ENCODE measurements around the gene RGS3. TPM values are rescaled to one million over a fixed set of nuclear protein-coding genes. Genes with fewer than 3 reads are reported as not detected.

Gene RGS3
- total and polyA plus RNA-seq, 2 of the 13 experiments (the other 11 are each of a cell fraction or from before 2014, with no cell fraction given) = 17.1 to 28.8 TPM

DNA sequence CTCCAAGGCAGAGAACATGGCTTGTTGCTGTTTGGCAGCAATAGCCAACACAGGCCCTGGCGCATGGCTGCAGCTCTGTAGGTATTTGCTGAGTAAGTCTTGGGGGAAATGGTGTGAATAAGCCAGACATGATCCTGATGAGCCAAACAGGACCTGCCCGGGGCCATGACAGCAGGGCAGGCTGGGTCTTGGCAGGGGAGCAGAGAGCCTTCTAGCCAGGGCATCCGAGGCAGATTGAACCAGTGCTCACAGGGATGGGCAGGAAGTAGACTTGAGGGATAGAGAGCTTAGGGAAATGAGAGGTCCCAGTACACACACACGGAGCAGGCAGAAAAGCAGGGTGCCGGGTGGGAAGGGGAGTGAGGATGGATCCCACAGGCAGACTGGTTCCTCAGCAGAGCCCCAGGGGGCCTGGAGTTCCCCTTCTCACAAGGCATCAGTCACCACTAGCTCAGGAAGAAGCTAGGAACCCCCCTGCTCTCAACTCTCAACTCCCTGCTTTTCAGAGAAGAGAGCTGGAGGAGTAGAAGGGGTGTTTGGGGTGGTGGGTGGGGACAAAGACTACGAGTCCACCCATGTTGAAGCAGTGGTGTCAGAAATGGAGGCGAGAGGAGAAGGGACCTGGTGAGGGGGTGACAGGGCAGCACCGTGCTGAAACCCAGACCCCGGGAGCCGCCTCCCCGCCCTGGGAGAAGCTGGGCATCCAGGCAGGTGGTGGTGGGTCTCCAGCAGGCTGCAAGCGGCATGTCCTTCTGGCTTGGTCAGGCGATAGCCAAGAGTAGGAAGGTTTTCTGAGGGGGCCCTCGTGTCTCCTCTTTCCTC is 111.1 kb downstream of the RGS3 start:
- Histone ChIP-seq H3K4me2 (ENCODE audit: low read depth, low read length) (no peak overlapping the region), H3K36me3 (replicated peaks in 1 of 2; ENCODE audit: control insufficient read depth in 1 of 2, insufficient read depth in 2 of 2, low read length in 2 of 2) (peaks cover 0 to 5% of the 10 kb centered on the region in 2 experiments; a peak in 1 of 5 replicates)

More for the DNA sequence above, 111.1 kb downstream of the RGS3 start:
- no peak overlapping the region for H3K4me3 ChIP-seq (replicated peaks in 1 of 3; ENCODE audit: insufficient read depth in 1 of 3, low read depth in 2 of 3, low read length in 3 of 3)
- whole genome bisulfite sequencing (ENCODE audit: low lambda C conversion rate) = 96% methylated on average over 11 of the region's 14 CpGs
- H3K9me3 ChIP-seq (ENCODE audit: low read length) = no peaks in the 10 kb centered on the region
- peaks cover 35% of the 10 kb centered on the region for H3K4me1 ChIP-seq (ENCODE audit: insufficient read depth, low read length)
- ATAC-seq = no peak
- no peak for DNase-seq (ENCODE audit: low spot score)
- H3K27me3 ChIP-seq (ENCODE audit: control insufficient read depth in 1 of 2, insufficient read depth in 2 of 2, low read length in 2 of 2) = no peaks in the 10 kb centered on the region
- no peak overlapping the region for H3K9ac ChIP-seq (ENCODE audit: insufficient read depth, low read depth, low read length)
- H2AFZ ChIP-seq (ENCODE audit: low read length) = no peak overlapping the region
- no peaks in the 10 kb centered on the region for H4K20me1 ChIP-seq (ENCODE audit: insufficient read depth, low read length)
- H3K79me2 ChIP-seq (ENCODE audit: insufficient read depth, low read length) = peaks cover 2% of the 10 kb centered on the region
- TF ChIP-seq SRSF4 (IDR thresholded peaks at IDR 0.05; ENCODE audit: low read depth, low read length, poor library complexity, severe bottlenecking) = no peak
- TF ChIP-seq ZNF558 (CRISPR knock-in tag; IDR thresholded peaks at IDR 0.05; ENCODE audit: borderline replicate concordance) = no peak
- TF ChIP-seq ZNF468 (CRISPR knock-in tag; IDR thresholded peaks at IDR 0.05) = no peak
- TF ChIP-seq ZNF484 (CRISPR knock-in tag; IDR thresholded peaks at IDR 0.05; ENCODE audit: borderline replicate concordance, low read depth) = no peak
- no peak for TF ChIP-seq RAD21 (CRISPR knock-in tag; IDR thresholded peaks at IDR 0.05)
- TF ChIP-seq ZNF501 (CRISPR knock-in tag; IDR thresholded peaks at IDR 0.05) = no peak
- TF ChIP-seq, protein P1, sequence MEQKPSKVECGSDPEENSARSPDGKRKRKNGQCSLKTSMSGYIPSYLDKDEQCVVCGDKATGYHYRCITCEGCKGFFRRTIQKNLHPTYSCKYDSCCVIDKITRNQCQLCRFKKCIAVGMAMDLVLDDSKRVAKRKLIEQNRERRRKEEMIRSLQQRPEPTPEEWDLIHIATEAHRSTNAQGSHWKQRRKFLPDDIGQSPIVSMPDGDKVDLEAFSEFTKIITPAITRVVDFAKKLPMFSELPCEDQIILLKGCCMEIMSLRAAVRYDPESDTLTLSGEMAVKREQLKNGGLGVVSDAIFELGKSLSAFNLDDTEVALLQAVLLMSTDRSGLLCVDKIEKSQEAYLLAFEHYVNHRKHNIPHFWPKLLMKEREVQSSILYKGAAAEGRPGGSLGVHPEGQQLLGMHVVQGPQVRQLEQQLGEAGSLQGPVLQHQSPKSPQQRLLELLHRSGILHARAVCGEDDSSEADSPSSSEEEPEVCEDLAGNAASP (CRISPR knock-in tag; IDR thresholded peaks at IDR 0.05; ENCODE audit: borderline replicate concordance) = no peak
- TF ChIP-seq GATAD1 (CRISPR knock-in tag; IDR thresholded peaks at IDR 0.05) = no peak
- no peak for TF ChIP-seq CHD2 (IDR thresholded peaks at IDR 0.05; ENCODE audit: low read depth, low read length)
- no peak for TF ChIP-seq HMGA1 (CRISPR knock-in tag; conservative IDR thresholded peaks at IDR 0.05)
- no peak for TF ChIP-seq KAT7 (CRISPR knock-in tag; IDR thresholded peaks at IDR 0.05; ENCODE audit: borderline replicate concordance)
- TF ChIP-seq, protein P2, sequence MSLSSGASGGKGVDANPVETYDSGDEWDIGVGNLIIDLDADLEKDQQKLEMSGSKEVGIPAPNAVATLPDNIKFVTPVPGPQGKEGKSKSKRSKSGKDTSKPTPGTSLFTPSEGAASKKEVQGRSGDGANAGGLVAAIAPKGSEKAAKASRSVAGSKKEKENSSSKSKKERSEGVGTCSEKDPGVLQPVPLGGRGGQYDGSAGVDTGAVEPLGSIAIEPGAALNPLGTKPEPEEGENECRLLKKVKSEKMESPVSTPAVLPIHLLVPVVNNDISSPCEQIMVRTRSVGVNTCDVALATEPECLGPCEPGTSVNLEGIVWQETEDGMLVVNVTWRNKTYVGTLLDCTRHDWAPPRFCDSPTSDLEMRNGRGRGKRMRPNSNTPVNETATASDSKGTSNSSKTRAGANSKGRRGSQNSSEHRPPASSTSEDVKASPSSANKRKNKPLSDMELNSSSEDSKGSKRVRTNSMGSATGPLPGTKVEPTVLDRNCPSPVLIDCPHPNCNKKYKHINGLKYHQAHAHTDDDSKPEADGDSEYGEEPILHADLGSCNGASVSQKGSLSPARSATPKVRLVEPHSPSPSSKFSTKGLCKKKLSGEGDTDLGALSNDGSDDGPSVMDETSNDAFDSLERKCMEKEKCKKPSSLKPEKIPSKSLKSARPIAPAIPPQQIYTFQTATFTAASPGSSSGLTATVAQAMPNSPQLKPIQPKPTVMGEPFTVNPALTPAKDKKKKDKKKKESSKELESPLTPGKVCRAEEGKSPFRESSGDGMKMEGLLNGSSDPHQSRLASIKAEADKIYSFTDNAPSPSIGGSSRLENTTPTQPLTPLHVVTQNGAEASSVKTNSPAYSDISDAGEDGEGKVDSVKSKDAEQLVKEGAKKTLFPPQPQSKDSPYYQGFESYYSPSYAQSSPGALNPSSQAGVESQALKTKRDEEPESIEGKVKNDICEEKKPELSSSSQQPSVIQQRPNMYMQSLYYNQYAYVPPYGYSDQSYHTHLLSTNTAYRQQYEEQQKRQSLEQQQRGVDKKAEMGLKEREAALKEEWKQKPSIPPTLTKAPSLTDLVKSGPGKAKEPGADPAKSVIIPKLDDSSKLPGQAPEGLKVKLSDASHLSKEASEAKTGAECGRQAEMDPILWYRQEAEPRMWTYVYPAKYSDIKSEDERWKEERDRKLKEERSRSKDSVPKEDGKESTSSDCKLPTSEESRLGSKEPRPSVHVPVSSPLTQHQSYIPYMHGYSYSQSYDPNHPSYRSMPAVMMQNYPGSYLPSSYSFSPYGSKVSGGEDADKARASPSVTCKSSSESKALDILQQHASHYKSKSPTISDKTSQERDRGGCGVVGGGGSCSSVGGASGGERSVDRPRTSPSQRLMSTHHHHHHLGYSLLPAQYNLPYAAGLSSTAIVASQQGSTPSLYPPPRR (CRISPR knock-in tag; IDR thresholded peaks at IDR 0.05; ENCODE audit: borderline replicate concordance) = no peak
- TF ChIP-seq ZNF564 (CRISPR knock-in tag; IDR thresholded peaks at IDR 0.05) = no peak
- no peak for TF ChIP-seq MBD4 (IDR thresholded peaks at IDR 0.05; ENCODE audit: borderline replicate concordance, low read length)
- no peak for TF ChIP-seq MAFF (IDR thresholded peaks at IDR 0.05; ENCODE audit: low read depth, low read length)
- TF ChIP-seq KDM1A (CRISPR knock-in tag; IDR thresholded peaks at IDR 0.05) = no peak
- TF ChIP-seq ZEB1 (IDR thresholded peaks at IDR 0.05; ENCODE audit: insufficient replicate concordance, low read depth) = no peak
- TF ChIP-seq ISX (CRISPR knock-in tag; conservative IDR thresholded peaks at IDR 0.05) = no peak
- TF ChIP-seq FOXK2 (IDR thresholded peaks at IDR 0.05) = no peak
- TF ChIP-seq HNF4A (CRISPR knock-in tag; IDR thresholded peaks at IDR 0.05) = no peak
- CTCF ChIA-PET (ENCODE audit: low intra/inter-chr PET ratio, low total read pairs) = no interaction called here
- FAIRE-seq = no peak
- no TSS peak for BruUV-seq (replicated peaks)
- intact Hi-C loops (cut with micrococcal nuclease; ENCODE audit: unreplicated experiment) (no loop called here), in situ Hi-C loops (cut with HindIII; ENCODE audit: extremely low pct_ligation_motif_present, low pct_unique_long_range_greater_than_20kb) (no loop called here)
- POLR2A ChIA-PET = interaction anchor here (0.6 kb wide), 1 partner anchor 9 kb away, joined by 3 read pairs; no protein-coding TSS in a partner anchor
- no peak overlapping the region for H3K27ac ChIP-seq (ENCODE audit: extremely low read length, insufficient read depth, low read length)
